NCI-H748 (cell line): Measurements from ENCODE around the gene GABPB1.

Experiments
- DNase-seq: peaks from one replicate; lab custom pipeline; 2025; ENCODE audit not compliant: unreplicated experiment; lab: John Stamatoyannopoulos, UW

Gene GABPB1

DNA sequence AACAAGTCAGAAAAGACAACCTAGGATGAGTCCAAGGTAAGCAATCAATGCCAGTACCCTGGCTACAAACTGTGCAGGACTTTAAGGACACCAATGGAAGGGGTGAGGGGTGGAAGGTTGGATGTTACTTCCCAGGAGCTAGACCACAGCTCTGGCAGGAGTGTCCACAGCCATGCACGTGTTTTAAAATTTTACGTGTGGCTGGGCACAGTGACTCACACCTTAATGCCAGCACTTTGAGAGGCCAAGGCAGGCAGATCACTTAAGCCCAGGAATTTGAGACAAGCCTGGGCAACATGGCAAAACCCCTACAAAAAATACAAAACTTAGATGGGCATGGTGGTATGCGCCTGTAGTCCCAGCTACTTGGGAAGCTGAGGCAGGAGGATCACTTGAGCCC is 74.7 kb downstream of the GABPB1 start:
- no peak for DNase-seq

- DNase-seq, result no peak
Measured at GRCh38 chr15:50278496-50278895, 76.5 kb downstream of the GABPB1 start.

DNA sequence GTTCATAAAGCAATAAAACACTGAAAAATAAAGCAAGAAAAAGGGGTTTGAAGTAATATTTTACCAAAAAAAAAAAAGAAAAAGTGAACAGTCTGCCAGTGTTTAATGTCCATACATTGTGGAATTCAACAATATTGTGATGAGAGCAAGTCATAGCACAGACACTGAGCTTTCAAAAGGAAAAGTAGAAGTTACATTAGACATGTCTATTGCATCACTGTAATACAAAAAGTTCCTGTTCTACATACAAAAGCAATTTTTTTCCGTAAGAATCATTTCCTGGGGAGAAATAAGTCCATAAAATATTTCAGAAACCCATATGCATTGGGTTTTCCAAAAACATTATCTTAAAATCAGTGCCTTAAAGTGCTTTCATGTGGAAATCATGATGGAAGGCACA is 77.6 kb downstream of the GABPB1 start:
- no peak for DNase-seq

- no peak for DNase-seq
Measured at GRCh38 chr15:50275908-50276307, 79.1 kb downstream of the GABPB1 start.

GRCh38 chr15:50275091-50275490 is 79.9 kb downstream of the GABPB1 start:
- DNase-seq, result no peak

GRCh38 chr15:50267577-50267976 is 87.4 kb downstream of the GABPB1 start:
- DNase-seq, result no peak

DNA sequence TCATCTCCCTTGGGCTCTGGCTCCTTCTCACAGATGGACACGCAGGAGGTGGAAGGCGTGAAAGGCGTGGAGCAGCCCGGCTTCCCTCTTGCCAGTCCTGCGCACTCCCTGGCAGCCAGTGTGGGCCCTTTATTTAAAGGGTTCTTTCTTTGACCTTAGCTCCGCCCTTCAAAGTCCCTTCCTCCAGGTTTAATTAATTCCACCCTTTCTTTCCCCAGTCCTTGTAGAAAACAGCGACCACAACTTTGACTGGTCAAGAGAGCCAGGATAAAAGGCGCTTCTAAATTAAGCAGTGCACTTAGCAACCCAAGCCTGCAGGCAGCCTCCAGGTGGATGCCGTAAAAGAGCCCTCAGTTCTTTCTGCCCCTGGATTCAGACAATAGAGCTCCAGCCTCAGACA is 89.4 kb downstream of the GABPB1 start, which contains the start of gene HDC:
HDC (minus strand) TSS at position 107 of the 400 bp plus-strand sequence; CDS start at position 4, 103 bp downstream.
- no peak for DNase-seq

- DNase-seq, result no peak
Measured at GRCh38 chr15:50262533-50262932, 92.5 kb downstream of the GABPB1 start.

DNA sequence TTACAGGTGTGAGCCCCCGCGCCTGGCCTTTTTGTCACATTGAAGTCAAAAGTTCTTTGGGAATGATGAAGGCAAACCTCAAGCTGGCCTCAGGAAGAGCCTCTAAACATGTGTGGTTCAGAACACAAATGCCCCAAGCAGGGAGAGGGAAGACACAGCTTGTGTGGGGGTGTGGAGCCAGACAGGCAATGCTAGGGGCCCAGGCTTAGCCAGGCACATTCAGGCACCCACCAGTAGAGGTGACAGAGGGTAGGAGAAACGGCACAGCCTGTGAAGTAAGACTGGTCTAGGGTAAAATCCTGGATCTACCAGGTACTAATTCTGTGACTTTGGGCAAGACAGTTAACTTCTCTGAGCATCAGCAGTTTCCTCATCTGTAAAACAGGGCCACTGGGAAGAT is 93.0 kb downstream of the GABPB1 start:
- DNase-seq, result no peak

GRCh38 chr15:50260969-50261496 is 94.0 kb downstream of the GABPB1 start:
- no peak for DNase-seq

DNA sequence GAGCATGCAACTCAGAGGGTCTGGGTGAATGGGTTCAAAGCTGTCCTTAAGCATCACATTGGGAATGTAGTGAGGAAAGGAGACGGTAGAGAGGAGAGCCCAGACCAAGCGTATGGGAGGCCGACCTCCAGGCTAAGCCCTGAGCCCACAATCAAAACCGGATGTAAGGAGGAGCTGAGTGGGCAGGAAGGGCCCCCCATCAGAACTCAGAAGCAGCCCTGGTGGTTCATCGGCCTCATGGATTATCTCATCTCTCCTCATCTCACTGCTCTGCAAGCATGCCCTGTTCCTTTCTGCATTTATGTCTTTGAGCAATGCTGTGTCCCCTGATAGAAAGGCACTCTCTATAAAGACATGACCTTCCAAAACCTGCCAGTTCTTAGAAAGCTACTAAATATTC is 95.7 kb downstream of the GABPB1 start:
- DNase-seq, result no peak

GRCh38 chr15:50257924-50258323 is 97.1 kb downstream of the GABPB1 start:
- no peak for DNase-seq

DNA sequence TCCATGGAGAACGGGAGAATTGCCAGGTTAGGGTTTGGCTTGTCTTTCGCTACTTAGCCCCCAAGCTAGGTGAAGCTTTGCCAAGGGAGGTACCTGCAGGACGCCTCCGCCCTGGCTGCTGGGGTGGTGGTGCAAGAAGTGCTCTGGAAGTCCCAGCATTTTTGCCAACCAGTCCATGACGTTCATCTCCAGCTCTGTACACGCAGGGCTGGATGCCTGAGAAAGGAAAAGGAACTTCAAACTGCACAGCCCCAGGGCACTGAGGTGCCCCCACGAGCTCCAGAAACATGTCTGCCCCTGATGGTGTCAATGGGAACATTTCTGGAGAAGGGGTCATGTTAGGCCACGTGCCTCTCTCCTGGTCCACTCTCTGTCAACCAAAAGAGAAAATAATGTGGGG is 97.7 kb downstream of the GABPB1 start:
- DNase-seq, result no peak

GRCh38 chr15:50256188-50257041 is 98.6 kb downstream of the GABPB1 start:
- DNase-seq, result peak; percentile 35

GRCh38 chr15:50252556-50252955 is 102.4 kb downstream of the GABPB1 start:
- DNase-seq, result no peak

DNA sequence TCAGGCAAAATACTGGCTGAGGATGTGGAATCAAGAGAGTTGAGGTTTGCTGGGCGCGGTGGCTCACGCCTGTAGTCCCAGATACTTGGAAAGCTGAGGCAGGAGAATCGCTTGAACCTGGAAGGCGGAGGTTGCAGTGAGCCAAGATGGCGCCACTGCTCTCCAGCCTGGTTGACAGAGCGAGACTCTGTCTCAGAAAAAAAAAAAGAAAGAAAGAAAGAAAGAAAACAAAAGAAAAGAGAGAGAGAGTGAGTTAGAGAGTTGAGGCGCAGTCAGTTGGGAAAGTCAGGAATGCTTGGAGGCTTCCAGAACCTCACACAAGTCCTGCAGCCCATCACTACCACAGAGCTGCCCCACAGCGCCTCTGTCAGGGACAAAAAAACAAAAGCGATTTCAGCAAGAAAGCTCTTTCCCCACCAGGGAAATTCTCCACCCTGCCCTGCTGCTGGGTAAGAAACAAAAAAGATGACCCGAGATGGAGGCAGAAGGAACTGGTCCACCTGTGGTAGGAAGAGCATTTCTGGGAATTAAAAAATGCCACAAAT is 103.3 kb downstream of the GABPB1 start:
- DNase-seq, result no peak

DNA sequence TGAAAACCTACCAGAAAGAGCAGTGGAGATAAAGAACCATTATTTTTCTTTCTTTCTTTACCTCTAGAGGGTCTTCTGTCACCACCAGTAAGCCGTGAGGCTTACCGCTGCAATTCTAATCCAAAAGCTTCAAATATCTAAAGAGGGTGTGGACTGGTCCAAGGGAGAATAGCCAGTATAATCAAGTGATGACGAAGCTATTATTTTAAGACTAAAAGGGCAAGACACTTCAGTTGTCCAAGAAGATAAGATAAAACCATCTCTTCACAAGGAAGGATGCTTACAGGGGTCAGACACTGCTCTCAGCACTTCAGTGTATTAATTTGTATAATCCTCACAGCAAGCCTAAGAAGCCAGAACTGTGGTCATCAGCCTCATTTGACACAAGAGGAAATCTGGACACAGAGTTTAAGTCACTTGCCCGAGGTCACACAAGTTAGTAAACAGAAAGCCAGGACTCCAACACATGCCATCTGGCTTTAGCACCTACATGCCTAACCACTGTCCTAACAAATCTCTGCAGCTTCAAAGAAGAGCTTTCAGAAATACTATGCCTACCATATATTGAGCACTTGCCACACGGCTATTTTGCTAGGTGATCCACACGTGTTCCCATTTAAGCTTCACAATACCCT is 104.1 kb downstream of the GABPB1 start:
- DNase-seq, result no peak

- DNase-seq, result no peak
Measured at GRCh38 chr15:50249704-50250103, 105.3 kb downstream of the GABPB1 start.

DNA sequence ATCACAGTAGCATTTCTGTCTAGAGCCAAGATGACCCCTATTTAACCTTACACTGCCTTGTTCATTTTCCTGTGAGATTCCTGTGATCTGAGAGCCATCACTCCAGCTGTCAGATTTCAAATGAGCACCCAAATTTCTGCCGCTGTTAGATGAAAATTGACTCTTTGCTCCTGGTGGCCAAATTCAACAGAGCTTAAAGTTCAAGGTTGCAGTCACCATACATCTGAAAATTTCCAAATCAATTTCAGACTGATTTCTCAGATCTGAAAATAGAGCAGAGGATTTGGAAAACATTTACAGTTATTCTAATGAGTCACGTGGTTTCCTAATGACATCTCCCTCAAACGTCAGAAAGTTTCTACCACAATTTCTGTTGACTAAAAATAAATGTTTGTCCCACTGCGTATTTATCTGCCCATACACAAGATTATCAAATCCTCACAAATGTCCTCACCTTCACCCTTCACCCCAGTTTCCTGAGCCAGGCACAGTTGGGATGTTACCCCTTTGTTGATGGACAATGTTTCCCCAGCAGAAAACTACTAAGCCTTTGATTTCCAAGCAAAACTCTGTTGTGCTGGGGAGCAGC is 105.9 kb downstream of the GABPB1 start:
- DNase-seq, result no peak

DNA sequence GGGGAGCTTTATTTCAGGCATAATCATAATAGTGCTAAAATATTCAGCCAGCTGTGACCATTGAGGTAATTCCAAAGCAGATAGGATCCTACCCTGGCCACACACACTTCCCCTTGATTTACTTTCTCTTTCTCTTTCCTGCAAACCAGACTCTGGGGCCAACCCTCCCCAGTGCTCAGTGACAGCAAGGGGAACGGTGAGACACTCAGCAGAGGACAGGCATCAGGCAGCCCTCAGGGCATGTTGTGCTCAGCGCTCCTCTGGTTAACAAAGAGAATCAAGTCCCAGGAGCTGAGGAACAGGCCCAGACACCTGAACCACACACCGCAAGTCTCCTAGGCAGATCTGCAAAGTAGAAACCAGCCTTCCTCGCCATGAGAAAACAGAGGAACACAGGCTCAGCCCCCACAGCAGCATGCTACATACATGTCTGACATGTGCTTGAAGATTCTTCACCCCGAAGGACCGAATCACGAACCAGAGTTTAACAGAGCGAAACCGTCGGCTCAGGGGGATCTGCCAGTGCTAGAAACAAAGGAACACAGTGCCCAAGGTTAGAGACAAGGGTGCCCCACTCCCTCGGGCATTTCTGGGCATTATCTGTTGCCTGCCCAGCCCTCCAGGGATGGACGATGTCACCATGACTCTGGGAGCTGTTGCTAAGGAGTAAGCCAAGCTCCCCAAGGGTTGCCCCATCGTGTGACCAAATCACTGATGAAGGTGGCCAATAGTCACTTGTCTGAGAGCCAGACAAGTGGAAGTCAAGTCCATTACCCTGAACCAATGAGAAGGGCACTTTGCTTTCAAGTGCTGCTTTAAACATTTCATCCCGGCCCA is 107.0 kb downstream of the GABPB1 start:
- DNase-seq, result no peak

DNA sequence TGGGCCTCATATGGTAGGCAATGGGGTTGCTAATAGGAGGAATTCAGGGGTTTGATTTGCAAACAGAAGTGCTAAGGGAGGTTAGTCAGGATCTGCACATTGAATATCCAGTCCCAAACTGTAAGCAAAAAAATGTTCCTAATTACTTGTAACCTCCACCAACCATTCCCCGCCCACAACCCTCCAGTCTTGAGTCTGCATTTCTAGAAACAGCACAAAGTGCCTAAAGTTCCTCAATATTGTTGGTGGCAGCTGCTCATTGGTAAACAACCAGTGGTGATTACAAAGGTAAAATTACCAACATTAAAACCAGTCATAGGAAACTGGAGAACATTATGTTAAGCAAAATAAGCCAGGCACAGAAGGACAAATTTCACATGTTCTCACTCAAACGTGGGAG is 108.4 kb downstream of the GABPB1 start:
- DNase-seq, result no peak
